ENCODE measurements around the gene NACAD. TPM values are rescaled to one million over a fixed set of nuclear protein-coding genes. Genes with fewer than 3 reads are reported as not detected.

Gene NACAD
- total RNA-seq, 4 donors from 2014 or later, result 0.04 to 1.9 (median 0.62) TPM; not detected in 1

DNA sequence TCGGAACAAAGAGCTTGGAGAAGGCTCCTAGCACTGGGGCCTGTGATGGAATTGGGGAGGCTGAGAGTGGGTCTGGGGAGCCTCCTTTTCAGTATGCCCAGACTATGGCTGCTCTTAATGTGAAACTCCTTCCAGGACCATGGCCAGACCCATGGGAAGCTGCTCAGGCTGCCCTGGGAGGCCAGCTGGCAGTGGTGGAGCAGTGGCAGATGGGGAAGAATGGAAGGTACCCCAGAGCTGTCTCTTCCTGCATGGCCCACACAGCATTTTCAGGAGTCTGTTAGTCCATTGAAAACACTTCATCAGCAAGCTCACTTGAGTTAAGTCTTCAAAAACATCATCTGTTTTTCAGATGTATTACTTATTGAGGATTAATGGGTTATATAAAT lies 18.5 kb downstream of the NACAD start:
- H3K4me3 ChIP-seq, result no peak overlapping the region
- peaks cover 3 to 40% (median 5%) of the 10 kb centered on the region in 3 donors for H3K4me1 ChIP-seq
- no peaks in the 10 kb centered on the region for H3K9me3 ChIP-seq
- H3K27ac ChIP-seq, result no peak overlapping the region
- no peak for TF ChIP-seq POLR2A (IDR thresholded peaks at IDR 0.05)
- TF ChIP-seq, protein P1, sequence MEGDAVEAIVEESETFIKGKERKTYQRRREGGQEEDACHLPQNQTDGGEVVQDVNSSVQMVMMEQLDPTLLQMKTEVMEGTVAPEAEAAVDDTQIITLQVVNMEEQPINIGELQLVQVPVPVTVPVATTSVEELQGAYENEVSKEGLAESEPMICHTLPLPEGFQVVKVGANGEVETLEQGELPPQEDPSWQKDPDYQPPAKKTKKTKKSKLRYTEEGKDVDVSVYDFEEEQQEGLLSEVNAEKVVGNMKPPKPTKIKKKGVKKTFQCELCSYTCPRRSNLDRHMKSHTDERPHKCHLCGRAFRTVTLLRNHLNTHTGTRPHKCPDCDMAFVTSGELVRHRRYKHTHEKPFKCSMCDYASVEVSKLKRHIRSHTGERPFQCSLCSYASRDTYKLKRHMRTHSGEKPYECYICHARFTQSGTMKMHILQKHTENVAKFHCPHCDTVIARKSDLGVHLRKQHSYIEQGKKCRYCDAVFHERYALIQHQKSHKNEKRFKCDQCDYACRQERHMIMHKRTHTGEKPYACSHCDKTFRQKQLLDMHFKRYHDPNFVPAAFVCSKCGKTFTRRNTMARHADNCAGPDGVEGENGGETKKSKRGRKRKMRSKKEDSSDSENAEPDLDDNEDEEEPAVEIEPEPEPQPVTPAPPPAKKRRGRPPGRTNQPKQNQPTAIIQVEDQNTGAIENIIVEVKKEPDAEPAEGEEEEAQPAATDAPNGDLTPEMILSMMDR (IDR thresholded peaks at IDR 0.05), result no peak
- H3K36me3 ChIP-seq, result peaks cover 15 to 100% (median 26%) of the 10 kb centered on the region in 3 donors
- DNase-seq, result no peak
- WGBS, 2 donors, result 100% methylated on average over 1 of the region's 1 CpG; no CpG with 5 or more reads in 1 of the 2 donors
- intact Hi-C loops (cut with DNase I), result no loop called here
- H3K27me3 ChIP-seq, result no peaks in the 10 kb centered on the region

DNA sequence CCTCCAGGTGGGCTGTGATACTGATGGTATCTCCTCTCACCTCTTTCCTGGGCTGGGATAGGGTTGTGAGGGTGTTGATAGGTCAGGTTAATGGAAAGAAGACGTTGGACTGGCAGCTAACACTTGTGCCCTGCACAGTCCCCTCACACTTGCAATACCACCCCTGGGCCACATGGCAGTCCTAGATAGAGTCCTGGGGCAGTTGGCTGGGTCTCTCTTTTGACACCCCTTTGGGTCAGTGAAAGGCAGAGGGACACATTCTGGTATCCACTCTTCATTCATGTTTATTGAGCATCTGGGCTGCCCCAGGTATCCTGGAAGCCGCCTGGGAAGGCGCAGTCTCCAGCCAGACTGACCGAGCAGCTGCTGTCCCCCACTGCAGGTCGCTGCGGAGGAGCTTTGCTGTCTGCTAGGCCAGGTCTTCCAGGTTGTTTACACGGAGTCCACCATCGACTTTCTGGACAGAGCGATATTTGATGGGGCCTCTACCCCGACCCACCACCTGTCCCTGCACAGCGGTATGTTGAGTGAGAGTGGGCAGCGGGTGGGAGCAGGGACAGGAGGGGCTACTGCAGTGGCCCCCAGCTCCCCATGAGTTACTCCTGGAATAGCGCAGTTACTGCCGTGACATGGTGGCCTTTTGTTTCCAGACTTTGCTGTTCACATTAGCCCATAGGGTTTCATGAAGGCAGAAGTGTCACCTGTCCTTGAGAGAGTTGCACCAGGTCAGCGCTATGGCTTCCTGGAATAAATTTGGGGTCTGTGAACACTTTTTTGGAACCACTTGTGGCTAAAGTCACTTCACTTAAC lies 19.1 kb downstream of the NACAD start:
- WGBS, 2 donors, result 90 to 100% methylated on average over 1 to 4 of the region's 15 CpGs
- H3K4me3 ChIP-seq, result no peak overlapping the region
- no peaks in the 10 kb centered on the region for H3K27me3 ChIP-seq
- intact Hi-C loops (cut with DNase I), result no loop called here
- no peaks in the 10 kb centered on the region for H3K9me3 ChIP-seq
- no peak for TF ChIP-seq POLR2A (IDR thresholded peaks at IDR 0.05)
- TF ChIP-seq, protein P1 (IDR thresholded peaks at IDR 0.05), result peak in 1 of 6 experiments; percentile 18
- DNase-seq, result no peak
- H3K4me1 ChIP-seq, result peaks cover 3 to 40% (median 5%) of the 10 kb centered on the region in 3 donors
- H3K36me3 ChIP-seq, result peaks cover 15 to 100% (median 23%) of the 10 kb centered on the region in 3 donors
- no peak overlapping the region for H3K27ac ChIP-seq

DNA sequence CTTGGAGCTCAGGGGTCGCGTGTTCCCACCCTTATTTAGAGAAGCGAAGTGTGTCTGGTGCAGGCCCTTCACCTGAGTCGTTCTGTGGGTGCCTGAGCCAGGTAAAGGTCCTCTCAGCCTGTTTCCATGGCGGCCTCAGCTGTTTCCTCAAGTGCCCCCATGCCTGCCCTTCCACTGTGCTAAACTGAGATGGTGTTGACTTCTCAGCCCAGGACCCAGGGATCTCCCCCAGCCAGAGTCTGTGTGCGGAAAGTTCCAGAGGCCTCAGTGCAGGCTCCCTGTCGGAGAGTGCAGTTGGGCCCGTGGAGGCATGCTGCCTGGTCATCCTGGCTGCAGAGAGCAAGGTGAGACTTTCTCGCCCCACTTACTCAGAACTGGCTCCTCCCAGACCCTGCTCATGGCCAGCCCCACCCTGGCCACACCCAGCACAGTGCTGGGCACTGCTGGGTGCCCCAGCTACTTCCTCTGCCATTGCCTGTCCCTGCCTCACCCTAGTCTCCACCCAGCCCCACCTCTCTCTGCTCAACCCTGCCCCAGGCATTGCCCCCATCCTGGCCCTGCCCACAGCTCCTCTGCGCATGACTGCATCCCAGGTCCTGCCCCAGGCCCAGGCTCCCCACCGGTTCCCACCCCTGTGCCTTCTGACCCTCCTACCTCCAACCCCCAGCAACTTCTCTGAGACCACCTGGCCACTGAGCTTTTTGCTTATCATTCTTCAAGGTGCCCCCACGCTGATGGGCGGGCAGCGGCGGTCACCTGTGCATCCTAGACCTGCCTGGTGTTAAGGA lies 20.3 kb downstream of the NACAD start:
- no peak for DNase-seq
- H3K36me3 ChIP-seq, result peaks cover 10 to 100% (median 20%) of the 10 kb centered on the region in 3 donors

DNA sequence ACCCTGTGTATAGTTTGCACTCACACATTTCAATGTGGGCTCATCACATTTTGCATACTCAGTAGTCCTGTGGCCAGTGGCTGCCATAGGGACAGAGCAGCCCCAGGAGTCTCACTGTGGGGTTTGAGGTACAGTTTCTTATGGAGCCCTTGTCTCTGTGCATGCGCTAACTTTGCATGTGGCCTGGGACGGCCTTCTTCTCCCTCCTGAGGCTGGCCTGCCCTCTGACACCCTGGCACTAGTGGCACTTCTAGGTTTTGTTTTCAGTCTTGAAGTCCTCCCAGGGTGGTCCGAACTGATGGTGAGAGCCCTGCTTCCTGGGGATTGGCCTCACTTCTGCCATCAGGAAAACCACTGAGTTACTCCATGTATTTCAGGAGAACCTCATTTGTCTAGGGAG lies 21.2 kb downstream of the NACAD start:
- H3K27ac ChIP-seq, result no peak overlapping the region
- TF ChIP-seq, protein P1 (IDR thresholded peaks at IDR 0.05), result no peak
- H3K27me3 ChIP-seq, result no peaks in the 10 kb centered on the region
- peaks cover 3 to 26% (median 5%) of the 10 kb centered on the region in 3 donors for H3K4me1 ChIP-seq
- WGBS, 2 donors, result 80 to 88% methylated on average over 1 to 2 of the region's 3 CpGs
- no peak overlapping the region for H3K4me3 ChIP-seq
- intact Hi-C loops (cut with DNase I), result no loop called here
- no peak for DNase-seq
- H3K9me3 ChIP-seq, result no peaks in the 10 kb centered on the region
- peaks cover 10 to 100% (median 20%) of the 10 kb centered on the region in 3 donors for H3K36me3 ChIP-seq

More for the DNA sequence above, 20.3 kb downstream of the NACAD start:
- Histone ChIP-seq H3K27ac (no peak overlapping the region), H3K27me3 (no peaks in the 10 kb centered on the region), H3K9me3 (no peaks in the 10 kb centered on the region), H3K4me3 (no peak overlapping the region), H3K4me1 (peaks cover 3 to 34% (median 5%) of the 10 kb centered on the region in 3 donors)
- TF ChIP-seq, protein P1 (IDR thresholded peaks at IDR 0.05), result no peak
- TF ChIP-seq POLR2A (IDR thresholded peaks at IDR 0.05), result no peak
- intact Hi-C loops (cut with DNase I), result no loop called here
- WGBS, 2 donors, result 79 to 92% methylated on average over 7 to 9 of the region's 15 CpGs

DNA sequence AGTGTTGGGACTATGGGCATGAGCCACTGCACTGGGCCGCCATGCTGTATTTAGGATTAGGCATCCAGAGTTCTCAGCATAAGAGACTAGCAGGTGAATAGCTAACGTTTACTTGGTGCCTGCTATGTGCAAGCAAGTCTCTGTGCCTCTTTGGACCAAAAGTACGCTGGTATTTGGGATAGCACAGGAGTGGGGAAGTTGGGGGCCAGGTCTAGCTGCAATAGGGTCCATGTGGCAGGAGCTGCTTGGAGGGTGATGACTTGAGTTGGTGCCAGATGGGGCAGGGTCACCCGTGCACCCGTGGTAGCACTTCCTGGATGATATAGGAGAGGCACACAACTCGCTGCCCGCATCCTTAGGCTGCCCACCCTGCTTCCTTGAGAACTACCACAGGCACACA lies 22.4 kb downstream of the NACAD start:
- WGBS, 2 donors, result 87 to 100% methylated on average over 3 to 6 of the region's 7 CpGs
- no peak for DNase-seq

More for the DNA sequence above, 22.4 kb downstream of the NACAD start:
- H3K4me1 ChIP-seq, result peaks cover 0 to 23% (median 1%) of the 10 kb centered on the region in 3 donors
- H3K36me3 ChIP-seq, result peaks cover 10 to 100% (median 20%) of the 10 kb centered on the region in 3 donors
- H3K4me3 ChIP-seq, result no peak overlapping the region
- no peak for TF ChIP-seq POLR2A (IDR thresholded peaks at IDR 0.05)
- TF ChIP-seq, protein P1 (IDR thresholded peaks at IDR 0.05), result no peak
- intact Hi-C loops (cut with DNase I), result no loop called here
- H3K27me3 ChIP-seq, result no peaks in the 10 kb centered on the region
- no peaks in the 10 kb centered on the region for H3K9me3 ChIP-seq
- no peak overlapping the region for H3K27ac ChIP-seq
